Endothelial cell of umbilical vein (primary cell): ENCODE data around the gene CPTP. TPM values are rescaled to one million over a fixed set of nuclear protein-coding genes. Genes with fewer than 3 reads are reported as not detected.

Source experiments
- BruUV-seq: library from RNA; stranded (reverse); fragments of 400-500 nt; replicated peaks from 2 replicates; lab custom pipeline; 2021; lab: Mats Ljungman, UMichigan
- CTCF ChIA-PET: fragments of 300-600, 350-600 bp; sonication (Branson Sonifier 250); formaldehyde crosslinking; loops from one replicate; lab custom pipeline; 2021; ENCODE audit warnings: antibody characterized with exemption, inconsistent platforms; lab: Charles Lee
- POLR2A ChIA-PET: fragments of 300-600, 350-600 bp; sonication (Branson Sonifier 250); formaldehyde crosslinking; loops from one replicate; lab custom pipeline; 2021; ENCODE audit warnings: antibody characterized with exemption, inconsistent platforms; lab: Charles Lee
- DNase-seq: peaks from one replicate; pipeline ENCODE4 v3.0.0-alpha.2; 2011; ENCODE audit warnings: low read depth, low spot score
- FAIRE-seq: peaks from 2 replicates; lab custom pipeline; 2011; peaks lifted over from hg19 to GRCh38; lab: Jason Lieb, UNC
- H2AFZ ChIP-seq: 2 replicates; pipeline ENCODE4 v1.6.0; 2012; ENCODE audit warnings: low read depth, low read length, control low read depth, inconsistent platforms
- H3K27ac ChIP-seq: 2 replicates; pipeline ENCODE4 v1.5.1; 2011; ENCODE audit warnings: low read depth, mild to moderate bottlenecking, control low read depth, low read length, moderate library complexity; ENCODE audit not compliant: insufficient read depth
- H3K27me3 ChIP-seq, 2 experiments: 2 replicates each; pipeline versions ENCODE4 v1.6.0 to v1.6.1; 2011; ENCODE audit warnings: low read length in 2 of 2, mixed read lengths in 1 of 2; ENCODE audit not compliant: control insufficient read depth in 2 of 2, insufficient read depth in 2 of 2
- H3K36me3 ChIP-seq, 2 experiments: 2 replicates in 1 of 2; 3 replicates in 1 of 2; pipeline ENCODE4 v1.5.1; 2011; ENCODE audit warnings: low read length in 2 of 2, mild to moderate bottlenecking in 1 of 2, moderate library complexity in 1 of 2; ENCODE audit not compliant: control insufficient read depth in 2 of 2, insufficient read depth in 2 of 2; ENCODE audit errors: extremely low read depth in 1 of 2
- H3K4me1 ChIP-seq: 3 replicates; pipeline ENCODE4 v1.5.1; 2011; ENCODE audit warnings: mild to moderate bottlenecking, low read length; ENCODE audit not compliant: control insufficient read depth, insufficient read depth; ENCODE audit errors: extremely low read depth
- H3K4me2 ChIP-seq: 2 replicates; pipeline ENCODE4 v1.6.1; 2011; ENCODE audit warnings: low read length, control low read depth, mixed read lengths; ENCODE audit not compliant: insufficient read depth
- H3K4me3 ChIP-seq, 3 experiments: fragments of 200-600 bp in 1 of 3; sonication (generic), shearing (Covaris generic) in 1 of 3; replicated peaks in 1 of 3; 2 replicates each; pipeline ENCODE4 v1.5.1; 2011 to 2016; ENCODE audit warnings: control low read depth in 3 of 3, low read length in 3 of 3, mild to moderate bottlenecking in 2 of 3, inconsistent platforms in 1 of 3, low read depth in 1 of 3, moderate library complexity in 1 of 3; ENCODE audit not compliant: insufficient read depth in 1 of 3
- H3K79me2 ChIP-seq: 2 replicates; pipeline ENCODE4 v1.6.0; 2012; ENCODE audit warnings: low read length, inconsistent platforms; ENCODE audit not compliant: control insufficient read depth, insufficient read depth
- H3K9ac ChIP-seq: replicated peaks from 2 replicates; pipeline ENCODE3; 2011; ENCODE audit warnings: low read length, control low read depth; ENCODE audit not compliant: insufficient read depth; ENCODE audit errors: extremely low read depth
- H3K9me1 ChIP-seq: replicated peaks from 3 replicates; pipeline ENCODE4 v1.6.0; 2011; ENCODE audit warnings: mild to moderate bottlenecking, low read length; ENCODE audit not compliant: control insufficient read depth, insufficient read depth; ENCODE audit errors: extremely low read depth
- H3K9me3 ChIP-seq: replicated peaks from 2 replicates; pipeline ENCODE4 v1.5.1; 2012; ENCODE audit warnings: low read length, inconsistent platforms; ENCODE audit not compliant: control insufficient read depth, insufficient read depth
- H4K20me1 ChIP-seq: replicated peaks from 2 replicates; pipeline ENCODE3; 2011; ENCODE audit warnings: mild to moderate bottlenecking, low read length; ENCODE audit not compliant: control insufficient read depth, insufficient read depth; ENCODE audit errors: extremely low read depth
- FOS ChIP-seq: IDR thresholded peaks from 2 replicates; pipeline ENCODE4 v1.6.1; 2011; ENCODE audit warnings: mild to moderate bottlenecking, low read length, moderate library complexity, borderline replicate concordance; ENCODE audit not compliant: insufficient read depth
- GATA2 ChIP-seq: IDR thresholded peaks from 2 replicates; pipeline ENCODE4 v1.7.0; 2011; ENCODE audit warnings: low read depth, mild to moderate bottlenecking, moderate library complexity, mixed read lengths, low read length; ENCODE audit not compliant: insufficient read length, insufficient read depth
- MYC ChIP-seq: IDR thresholded peaks from one replicate; pipeline ENCODE4 v1.6.1; 2011; ENCODE audit warnings: mild to moderate bottlenecking, low read depth, low read length
- POLR2A ChIP-seq: IDR thresholded peaks from 2 replicates; pipeline ENCODE4 v1.6.1; 2012; ENCODE audit warnings: low read depth, mild to moderate bottlenecking, control low read depth, low read length
- POLR2AphosphoS5 ChIP-seq: IDR thresholded peaks from 2 replicates; pipeline ENCODE4 v1.6.1; 2012; ENCODE audit warnings: low read depth, mild to moderate bottlenecking, control low read depth, low read length, moderate library complexity; ENCODE audit not compliant: insufficient read depth
- dilution Hi-C: fragments of 300-500 bp; cut with MboI; formaldehyde crosslinking; loops from one replicate; pipeline ENCODE4 v1.15.0; 2019; ENCODE audit warnings: low sequenced_read_pairs; ENCODE audit not compliant: extremely low pct_ligation_motif_present
- intact Hi-C: fragments of 100-400 bp; cut with micrococcal nuclease; formaldehyde crosslinking; loops from one replicate; pipeline ENCODE4 v1.10.0; 2022
- polyA plus RNA-seq, 4 experiments: library from polyadenylated mRNA; depleted of rRNA in 3 of 4; stranded (reverse) in 3 of 4; unstranded in 1 of 4; fragments of >200 nt; gene quantifications; 2 replicates each; pipeline versions ENCODE4 v1.2.1 to v1.2.3, GENCODE V29; 2011 to 2012; ENCODE audit warnings: missing spikeins in 1 of 4
- total RNA-seq: library from RNA; stranded (reverse); gene quantifications from 2 replicates; pipeline ENCODE4 v1.2.3, GENCODE V29; 2021

The CPTP gene
- total and polyA plus RNA-seq, 2 donors (not counting 3 experiments of a cell fraction or from before 2014, with no cell fraction given), result 20.9 to 29.5 TPM

DNA sequence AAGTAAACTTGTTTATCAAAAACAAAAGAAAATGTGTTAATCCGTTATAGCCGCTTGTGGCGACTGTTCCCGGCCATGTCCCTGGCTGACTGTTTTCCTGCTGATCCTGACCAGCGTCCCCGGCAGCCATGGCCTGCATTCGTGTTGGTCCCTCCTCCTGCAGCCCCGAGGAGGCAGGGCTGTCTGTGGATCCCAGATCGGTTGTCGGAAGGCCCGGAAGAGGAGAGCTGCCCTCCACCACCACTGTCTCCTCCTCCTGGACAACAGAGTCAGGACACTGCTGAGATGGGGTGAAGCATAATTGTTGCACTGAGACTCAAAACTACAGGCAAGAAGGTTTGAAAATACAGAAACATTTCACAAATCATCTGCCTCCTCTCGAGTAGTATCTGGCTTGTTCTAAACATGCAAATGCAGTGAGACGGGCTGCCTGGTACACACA lies 37.4 kb downstream of the CPTP start:
- TF ChIP-seq MYC (no peak), GATA2 (no peak), FOS (no peak)
- Histone ChIP-seq H3K27me3 (no peaks in the 10 kb centered on the region), H3K79me2 (no peaks in the 10 kb centered on the region), H3K9me1 (no peaks in the 10 kb centered on the region), H3K4me2 (no peak overlapping the region), H2AFZ (no peak overlapping the region), H3K4me1 (no peaks in the 10 kb centered on the region), H3K9me3 (peaks cover 3% of the 10 kb centered on the region), H4K20me1 (no peaks in the 10 kb centered on the region), H3K4me3 (no peak overlapping the region), H3K27ac (no peak overlapping the region), H3K9ac (no peak overlapping the region), H3K36me3 (no peaks in the 10 kb centered on the region)
- FAIRE-seq, result no peak
- DNase-seq, result no peak
- CTCF ChIA-PET, result interaction anchor here (1.6 kb wide), 1 partner anchor 11 kb away, joined by 5 read pairs; no protein-coding TSS in a partner anchor
- POLR2A ChIA-PET, result no interaction called here
- no TSS peak for BruUV-seq
- dilution Hi-C loops, result no loop called here
- intact Hi-C loops, result no loop called here

DNA sequence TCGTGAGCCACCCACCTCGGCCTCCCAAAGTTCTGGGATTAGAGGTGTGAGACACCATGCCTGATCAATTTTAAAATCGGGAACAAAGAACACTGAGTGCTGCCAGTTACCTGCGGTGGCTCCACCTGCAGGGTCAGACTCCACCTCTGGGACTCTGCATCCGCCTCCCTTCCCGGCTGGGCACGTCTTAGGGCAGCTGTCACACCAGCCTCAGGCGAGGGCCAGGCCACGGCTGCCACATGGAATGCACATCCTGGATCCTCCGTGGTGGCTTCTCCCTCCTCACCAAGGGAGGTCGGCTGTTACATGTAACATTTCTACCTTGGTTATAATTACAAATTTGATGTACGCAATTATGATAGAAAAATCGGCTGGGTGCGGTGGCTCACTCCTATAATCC lies 39.7 kb downstream of the CPTP start:
- no peaks in the 10 kb centered on the region for H3K9me1 ChIP-seq
- H3K4me2 ChIP-seq, result no peak overlapping the region
- no peaks in the 10 kb centered on the region for H3K4me1 ChIP-seq
- H3K4me3 ChIP-seq, result no peak overlapping the region
- FAIRE-seq (no peak), DNase-seq (no peak)
- no peaks in the 10 kb centered on the region for H3K36me3 ChIP-seq
- no peak overlapping the region for H3K9ac ChIP-seq
- H3K27ac ChIP-seq, result no peak overlapping the region
- BruUV-seq, result no TSS peak
- intact Hi-C loops, result no loop called here
- H4K20me1 ChIP-seq, result no peaks in the 10 kb centered on the region
- POLR2A ChIA-PET, result no interaction called here
- dilution Hi-C loops, result no loop called here
- CTCF ChIA-PET, result no interaction called here
- no peaks in the 10 kb centered on the region for H3K79me2 ChIP-seq
- H3K9me3 ChIP-seq, result peaks cover 3% of the 10 kb centered on the region
- H3K27me3 ChIP-seq, result no peaks in the 10 kb centered on the region
- no peak overlapping the region for H2AFZ ChIP-seq
- TF ChIP-seq MYC (no peak), POLR2A (no peak), FOS (no peak), POLR2AphosphoS5 (no peak)
